Lower lobe of right lung (tissue), 2 donors: ENCODE results near the gene NKRF. TPM values are rescaled to one million over a fixed set of nuclear protein-coding genes. Genes with fewer than 3 reads are reported as not detected.
A peak's percentile ranks its signal among the peaks of the same experiment; 100 is the strongest.
"Not testable (repeated sequence)": the region's sequence is repeated elsewhere in the genome, so short reads cannot be mapped to it uniquely, and the experiment has no call there.

Experiments used
- ATAC-seq, 2 donors: fragments of 200-7000 bp; cut with Tn5 transposase; one replicate each; pipeline ENCODE4 v1.9.1; 2020 to 2022; ENCODE audit warnings: mild to moderate bottlenecking in 2 of 2, moderate library complexity in 2 of 2
- DNase-seq: peaks from one replicate; pipeline ENCODE4 v3.0.0-alpha.2; 2020
- H3K27ac ChIP-seq: fragments of 200-600 bp; one replicate; pipeline ENCODE4 v1.8.0; 2022
- H3K27me3 ChIP-seq: fragments of 200-600 bp; one replicate; pipeline ENCODE4 v1.8.0; 2022; ENCODE audit warnings: low read depth
- H3K36me3 ChIP-seq: fragments of 200-600 bp; one replicate; pipeline ENCODE4 v1.8.0; 2022; ENCODE audit warnings: mild to moderate bottlenecking
- H3K4me1 ChIP-seq: fragments of 200-600 bp; one replicate; pipeline ENCODE4 v1.8.0; 2022
- H3K4me3 ChIP-seq: fragments of 200-600 bp; one replicate; pipeline ENCODE4 v1.8.0; 2022; ENCODE audit warnings: mild to moderate bottlenecking
- H3K9me3 ChIP-seq: fragments of 200-600 bp; one replicate; pipeline ENCODE4 v1.8.0; 2022
- intact Hi-C: fragments of 100-400 bp; cut with DNase I; formaldehyde crosslinking; loops from one replicate; pipeline ENCODE4 v1.11.0; 2022
- total RNA-seq: library from RNA; stranded (reverse); fragmentation: NEBNext Ultra II Directional; extraction: Animal tissue kit (Norgen Biotek cat#: 25700); gene quantifications from one replicate; pipeline ENCODE4 v1.2.1, GENCODE V29; 2021
- TF ChIP-seq, protein P1 (sequence below): fragments of 200-600 bp; IDR thresholded peaks from one replicate; pipeline ENCODE4 v1.8.0; 2022; ENCODE audit warnings: antibody characterized with exemption, mild to moderate bottlenecking
- donor health status: DM: no; HTN: yes; CAD: no; lungs with severe emphysema.

NKRF gene
- total RNA-seq, 1 donor from 2014 or later = 7.3 TPM

DNA sequence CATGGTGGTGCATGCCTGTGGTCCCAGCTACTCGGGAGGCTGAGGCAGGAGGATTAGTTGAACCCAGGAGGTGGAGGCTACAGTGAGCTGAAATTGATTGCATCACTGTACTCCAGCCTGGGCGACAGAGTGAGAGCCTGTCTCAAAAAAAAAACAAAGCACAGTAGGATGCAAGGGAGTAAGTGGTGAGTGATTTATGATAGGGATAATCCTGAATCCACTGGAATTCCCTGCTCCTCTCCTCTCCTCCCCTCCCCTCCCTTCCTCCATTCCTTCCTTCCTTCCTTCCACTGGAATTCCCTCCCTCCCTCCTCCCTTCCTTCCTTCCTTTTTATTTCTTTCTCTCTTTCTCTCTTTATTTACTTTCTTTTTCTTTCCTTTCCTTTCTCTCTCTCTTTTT is 40.9 kb upstream of the NKRF start:
- no peak overlapping the region for H3K27ac ChIP-seq
- no peaks in the 10 kb centered on the region for H3K36me3 ChIP-seq
- H3K4me1 ChIP-seq = no peaks in the 10 kb centered on the region
- no peaks in the 10 kb centered on the region for H3K27me3 ChIP-seq
- TF ChIP-seq, protein P1, sequence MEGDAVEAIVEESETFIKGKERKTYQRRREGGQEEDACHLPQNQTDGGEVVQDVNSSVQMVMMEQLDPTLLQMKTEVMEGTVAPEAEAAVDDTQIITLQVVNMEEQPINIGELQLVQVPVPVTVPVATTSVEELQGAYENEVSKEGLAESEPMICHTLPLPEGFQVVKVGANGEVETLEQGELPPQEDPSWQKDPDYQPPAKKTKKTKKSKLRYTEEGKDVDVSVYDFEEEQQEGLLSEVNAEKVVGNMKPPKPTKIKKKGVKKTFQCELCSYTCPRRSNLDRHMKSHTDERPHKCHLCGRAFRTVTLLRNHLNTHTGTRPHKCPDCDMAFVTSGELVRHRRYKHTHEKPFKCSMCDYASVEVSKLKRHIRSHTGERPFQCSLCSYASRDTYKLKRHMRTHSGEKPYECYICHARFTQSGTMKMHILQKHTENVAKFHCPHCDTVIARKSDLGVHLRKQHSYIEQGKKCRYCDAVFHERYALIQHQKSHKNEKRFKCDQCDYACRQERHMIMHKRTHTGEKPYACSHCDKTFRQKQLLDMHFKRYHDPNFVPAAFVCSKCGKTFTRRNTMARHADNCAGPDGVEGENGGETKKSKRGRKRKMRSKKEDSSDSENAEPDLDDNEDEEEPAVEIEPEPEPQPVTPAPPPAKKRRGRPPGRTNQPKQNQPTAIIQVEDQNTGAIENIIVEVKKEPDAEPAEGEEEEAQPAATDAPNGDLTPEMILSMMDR = no peak
- ATAC-seq (no peak), DNase-seq (no peak)
- no peaks in the 10 kb centered on the region for H3K9me3 ChIP-seq
- intact Hi-C loops = no loop called here
- H3K4me3 ChIP-seq = no peak overlapping the region

DNA sequence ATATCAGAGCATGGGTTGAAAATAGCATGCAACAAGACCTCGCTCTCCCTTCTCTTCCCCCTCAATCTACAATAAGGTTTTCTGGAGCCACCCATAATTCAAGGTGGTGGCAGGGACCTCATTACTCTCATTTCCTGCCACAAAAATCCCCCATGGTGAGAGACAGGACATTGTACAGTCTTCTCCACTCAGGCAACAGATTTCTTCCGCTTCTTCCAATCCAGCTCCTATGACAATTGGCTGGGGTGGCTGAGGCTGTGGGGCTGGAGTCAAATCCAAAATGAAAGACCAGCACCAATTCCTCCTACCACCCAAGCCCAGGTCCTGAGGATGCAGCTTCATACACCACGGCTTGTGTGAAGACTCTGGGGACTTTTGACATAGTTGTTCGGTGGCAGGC is 40.3 kb upstream of the NKRF start:
- no peaks in the 10 kb centered on the region for H3K9me3 ChIP-seq
- TF ChIP-seq, protein P1 = no peak
- ATAC-seq (no peak), DNase-seq (no peak)
- no peak overlapping the region for H3K27ac ChIP-seq
- no peak overlapping the region for H3K4me3 ChIP-seq
- H3K27me3 ChIP-seq = no peaks in the 10 kb centered on the region
- no peaks in the 10 kb centered on the region for H3K36me3 ChIP-seq
- intact Hi-C loops = no loop called here
- no peaks in the 10 kb centered on the region for H3K4me1 ChIP-seq

DNA sequence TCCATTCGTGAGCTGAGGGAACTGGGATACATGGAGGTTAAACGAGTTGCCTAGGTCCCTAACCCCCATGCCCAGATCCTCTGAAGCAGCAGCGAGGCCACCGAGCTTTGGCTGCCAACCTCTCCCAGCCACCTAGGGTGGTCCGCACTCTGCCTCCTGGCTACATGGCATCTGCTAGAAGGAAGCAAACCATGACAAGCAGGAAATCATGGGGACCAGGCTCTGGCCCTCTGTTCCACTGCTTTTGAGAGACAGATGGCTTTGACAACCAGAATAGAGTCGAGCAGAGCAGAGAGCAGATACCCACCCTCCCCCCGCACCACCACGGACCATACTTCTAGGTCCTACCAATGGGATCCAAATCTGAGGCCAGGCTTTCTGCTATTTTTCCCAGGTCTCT is 37.5 kb upstream of the NKRF start:
- ATAC-seq = no peak

DNA sequence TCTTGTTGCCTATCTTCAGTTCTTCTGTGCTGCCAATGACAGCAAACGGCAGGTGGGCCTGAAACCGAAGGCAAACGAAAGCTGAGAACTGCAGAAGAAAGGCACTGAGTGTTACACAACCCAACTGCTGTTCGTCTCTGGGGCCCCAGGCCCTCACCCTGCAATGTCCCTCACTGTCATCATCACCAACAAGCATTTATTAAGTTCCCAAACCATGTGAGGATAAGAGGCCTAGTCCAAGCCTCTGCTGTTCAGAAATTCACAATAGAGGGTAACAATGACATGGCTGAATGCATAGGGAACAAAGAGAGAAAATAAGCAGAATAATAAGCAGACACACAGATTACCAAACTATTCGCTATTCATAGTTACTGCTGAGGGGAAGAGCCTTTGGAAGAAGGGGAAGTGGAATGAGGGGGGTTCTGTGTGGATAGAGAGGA is 34.5 kb upstream of the NKRF start:
- Histone ChIP-seq H3K4me3 (no peak overlapping the region), H3K27ac (no peak overlapping the region), H3K4me1 (no peaks in the 10 kb centered on the region), H3K36me3 (no peaks in the 10 kb centered on the region), H3K27me3 (no peaks in the 10 kb centered on the region), H3K9me3 (no peaks in the 10 kb centered on the region)
- ATAC-seq = no peak
- TF ChIP-seq, protein P1 = no peak
- no peak for DNase-seq
- intact Hi-C loops = no loop called here

More for the DNA sequence above, 37.5 kb upstream of the NKRF start:
- no peak overlapping the region for H3K4me3 ChIP-seq
- TF ChIP-seq, protein P1 = no peak
- intact Hi-C loops = no loop called here
- DNase-seq = no peak
- H3K9me3 ChIP-seq = no peaks in the 10 kb centered on the region
- no peaks in the 10 kb centered on the region for H3K36me3 ChIP-seq
- no peak overlapping the region for H3K27ac ChIP-seq
- no peaks in the 10 kb centered on the region for H3K4me1 ChIP-seq
- H3K27me3 ChIP-seq = no peaks in the 10 kb centered on the region

DNA sequence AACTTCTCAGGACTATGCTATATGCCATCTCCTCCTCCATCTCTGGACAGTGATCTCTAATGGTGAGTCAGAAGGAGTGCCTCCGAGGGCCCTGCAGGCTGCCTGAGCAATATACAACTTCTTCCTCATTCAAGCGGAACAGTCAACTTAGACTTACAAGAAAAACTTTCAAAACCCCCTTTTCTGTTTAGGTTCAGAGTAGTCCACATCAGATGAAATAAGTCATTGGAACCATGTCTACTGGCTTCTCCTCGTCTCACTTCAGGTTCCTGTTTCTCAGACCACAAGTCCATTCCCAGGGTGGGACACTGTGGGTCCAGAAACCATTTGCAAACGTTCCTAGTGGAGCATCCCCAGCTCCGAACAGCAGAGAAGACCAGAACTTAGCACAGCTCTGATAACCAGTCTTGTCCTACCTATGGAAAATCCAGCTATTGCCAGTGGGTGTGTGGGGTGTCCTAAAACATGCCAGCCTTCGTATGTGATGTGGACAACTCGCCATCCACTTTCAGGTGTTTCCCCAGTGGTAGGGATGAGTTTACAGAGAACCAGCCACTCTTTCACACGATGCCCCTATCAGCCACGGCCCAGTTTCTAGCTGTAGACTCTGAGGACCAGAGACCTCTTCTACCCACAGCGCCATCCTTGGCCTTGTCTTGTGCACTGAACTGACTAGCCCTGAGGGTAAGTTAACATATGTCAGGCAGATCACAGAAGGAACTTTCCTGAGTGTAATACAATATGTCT is 32.7 kb upstream of the NKRF start:
- H3K27ac ChIP-seq = no peak overlapping the region
- no peak overlapping the region for H3K4me3 ChIP-seq
- DNase-seq (no peak), ATAC-seq (peak in 1 of 2 donors; percentile 41)
- H3K9me3 ChIP-seq = no peaks in the 10 kb centered on the region
- H3K27me3 ChIP-seq = no peaks in the 10 kb centered on the region
- intact Hi-C loops = no loop called here
- no peaks in the 10 kb centered on the region for H3K36me3 ChIP-seq
- TF ChIP-seq, protein P1 = no peak
- H3K4me1 ChIP-seq = no peaks in the 10 kb centered on the region

DNA sequence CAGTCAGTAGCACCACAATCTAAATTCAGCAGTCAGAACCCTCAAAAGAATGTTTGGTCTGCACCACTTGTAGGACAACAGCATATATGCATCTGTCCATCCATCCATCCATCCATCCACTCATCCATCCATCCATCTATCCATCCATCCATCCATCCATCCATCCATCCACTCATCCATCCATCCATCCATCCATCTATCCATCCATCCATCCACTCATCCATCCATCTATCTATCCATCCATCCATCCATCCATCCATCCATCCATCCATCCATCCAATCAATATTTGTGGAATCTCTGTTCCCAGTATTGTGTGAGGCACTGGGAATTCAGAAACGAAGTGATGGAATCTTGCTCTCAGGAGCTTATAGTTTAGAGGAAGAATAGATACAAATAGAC is 31.2 kb upstream of the NKRF start:
- H3K4me3 ChIP-seq, ATAC-seq, H3K9me3 ChIP-seq, DNase-seq, intact Hi-C loops, H3K4me1 ChIP-seq, H3K27me3 ChIP-seq, H3K27ac ChIP-seq, H3K36me3 ChIP-seq: not testable (repeated sequence)
